Retina (tissue), 1 donor: ENCODE results near the gene DSCAM.
A peak's percentile ranks its signal among the peaks of the same experiment; 100 is the strongest.
"Not testable (repeated sequence)": the region's sequence is repeated elsewhere in the genome, so short reads cannot be mapped to it uniquely, and the experiment has no call there.

Experiments
- DNase-seq: peaks from one replicate; pipeline ENCODE4 v3.0.0-alpha.2; 2016

DSCAM gene

DNA sequence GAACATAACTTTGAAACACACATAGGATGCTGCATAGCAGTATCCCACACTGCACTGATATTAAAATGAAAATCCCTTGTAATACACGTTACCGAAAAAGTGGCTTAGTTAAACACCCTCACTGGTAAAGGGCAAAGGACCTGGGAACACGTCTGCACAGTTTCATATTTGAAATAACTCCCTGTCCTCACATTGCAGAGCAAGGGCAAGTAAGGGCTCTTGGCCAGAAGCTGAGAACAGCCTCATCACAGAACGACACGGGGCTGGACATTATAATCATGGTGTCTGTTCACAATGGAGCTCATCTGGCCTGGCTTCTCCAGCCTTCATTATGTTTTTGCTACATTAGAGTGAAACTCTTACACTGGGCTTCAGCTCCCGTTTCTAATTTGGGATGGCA is 772.8 kb downstream of the DSCAM start:
- DNase-seq = no peak

DNA sequence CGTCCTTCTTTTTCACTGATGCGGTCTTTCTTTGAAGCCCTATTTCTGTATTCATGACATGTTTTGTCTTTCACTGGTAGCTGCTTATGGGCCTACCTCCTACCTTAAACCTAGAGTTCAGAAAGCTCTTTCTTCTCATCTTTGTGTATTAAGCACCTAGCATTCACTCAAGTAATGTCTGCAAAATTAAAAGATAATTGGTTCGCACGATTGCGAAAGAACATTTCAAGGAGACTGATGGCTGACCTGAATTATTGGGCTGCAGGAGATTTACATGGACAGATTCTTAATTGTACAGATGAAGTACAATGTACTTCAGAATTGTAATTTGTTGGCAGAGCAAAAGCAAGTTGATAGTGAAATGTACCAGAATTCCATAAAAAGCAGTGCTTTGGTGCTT is 773.3 kb downstream of the DSCAM start:
- DNase-seq = no peak

DNA sequence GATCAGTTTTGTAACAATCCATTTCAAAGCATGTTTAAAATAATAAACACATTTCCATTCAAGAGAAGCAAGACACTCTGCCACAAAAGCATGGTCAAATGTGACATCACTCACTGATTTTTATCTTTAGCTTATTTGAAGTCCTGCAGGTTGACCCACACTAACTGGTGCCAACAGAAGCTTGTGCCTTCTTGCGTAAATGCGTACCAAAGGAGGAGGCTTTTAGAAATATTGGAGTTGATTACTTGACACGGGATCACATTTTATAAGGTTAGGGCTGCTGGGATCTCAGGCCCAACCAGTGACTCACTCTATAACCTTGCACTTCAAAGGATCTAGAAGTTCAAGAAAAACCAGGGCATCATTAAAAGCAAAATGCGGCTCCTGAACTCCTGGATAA is 776.1 kb downstream of the DSCAM start:
- no peak for DNase-seq

DNA sequence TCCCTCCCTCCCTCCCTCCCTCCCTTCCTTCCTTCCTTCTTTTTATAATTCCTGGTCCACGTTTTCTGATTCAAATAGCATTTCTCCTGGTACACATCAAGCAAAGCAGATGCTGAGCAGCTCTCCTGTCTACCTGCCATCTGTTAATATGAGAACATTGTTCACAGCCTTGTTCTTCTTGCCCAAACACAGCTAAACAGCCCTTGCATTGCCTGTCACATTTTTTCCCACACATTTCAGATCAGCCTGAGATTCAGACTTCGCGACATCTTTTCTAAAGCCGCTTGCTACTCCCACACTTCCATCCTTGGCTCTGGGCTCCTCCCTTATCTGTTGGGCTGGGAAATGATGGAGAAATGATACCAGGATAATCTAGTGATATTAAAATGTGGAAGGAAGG is 779.2 kb downstream of the DSCAM start:
- DNase-seq = no peak

DNA sequence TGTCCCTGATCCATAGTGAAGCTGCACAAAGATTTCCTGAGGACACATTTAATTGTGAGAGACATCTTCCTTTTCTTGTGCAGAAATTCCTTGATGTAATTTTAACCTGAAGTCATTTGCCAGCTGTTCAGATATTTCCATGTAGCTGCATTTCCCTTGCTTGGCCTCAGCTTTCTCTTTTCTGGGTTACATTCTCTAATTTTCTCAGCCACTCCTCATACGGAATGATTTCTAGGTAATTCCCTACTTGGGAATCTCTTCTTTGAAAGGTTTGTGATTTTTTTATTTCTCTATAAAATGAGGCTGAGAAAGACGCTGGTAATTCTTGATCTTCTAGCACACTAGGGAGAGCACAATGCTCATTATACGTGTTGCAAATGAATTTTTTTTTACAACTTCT is 780.7 kb downstream of the DSCAM start:
- no peak for DNase-seq

DNA sequence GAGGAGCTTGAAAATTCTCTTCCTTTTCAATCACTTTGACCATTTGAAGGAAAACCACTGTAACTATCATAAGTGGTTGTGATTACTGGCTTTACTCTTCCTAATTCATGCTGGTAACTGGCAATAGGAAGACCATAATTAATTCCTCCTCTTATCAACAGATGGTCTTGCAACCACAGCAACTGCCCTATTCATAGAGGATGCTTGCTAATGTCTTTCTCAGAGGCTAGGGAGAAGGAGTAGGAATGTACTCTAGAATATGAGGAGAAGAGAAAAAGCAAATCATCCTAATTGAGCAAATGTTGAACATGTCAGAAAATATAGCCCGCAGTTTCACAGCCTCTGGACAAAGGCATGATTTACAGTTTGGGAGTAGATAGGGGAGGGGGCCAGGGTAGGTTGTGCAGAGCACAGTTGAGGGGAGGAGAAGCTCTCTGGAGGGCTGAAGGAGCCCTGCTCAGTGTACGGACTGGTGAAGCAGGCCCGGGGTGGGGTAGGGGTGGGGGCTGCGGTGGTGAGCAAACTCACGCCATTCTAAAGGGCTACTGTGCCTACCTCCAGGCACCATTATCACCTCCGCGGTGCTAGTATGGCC is 786.8 kb downstream of the DSCAM start:
- no peak for DNase-seq

DNA sequence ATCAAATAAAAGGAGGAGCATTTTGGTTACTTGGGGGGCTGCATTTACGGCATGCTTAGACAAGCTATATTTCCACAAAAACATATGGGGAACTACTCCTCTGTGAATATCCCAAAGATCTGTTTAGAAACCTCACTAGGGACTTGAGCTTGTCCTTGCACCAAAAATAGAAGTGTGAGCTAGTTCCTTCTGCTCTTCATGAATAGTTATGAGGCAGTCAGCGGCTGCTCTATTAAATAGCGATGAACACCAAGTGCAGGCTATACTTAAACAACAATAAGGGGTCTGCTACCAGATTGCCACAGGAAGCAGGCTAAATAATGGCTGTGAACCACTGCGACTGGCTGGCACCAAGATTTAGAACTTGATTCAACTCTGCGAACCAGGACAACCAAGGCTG is 789.6 kb downstream of the DSCAM start:
- no peak for DNase-seq

DNA sequence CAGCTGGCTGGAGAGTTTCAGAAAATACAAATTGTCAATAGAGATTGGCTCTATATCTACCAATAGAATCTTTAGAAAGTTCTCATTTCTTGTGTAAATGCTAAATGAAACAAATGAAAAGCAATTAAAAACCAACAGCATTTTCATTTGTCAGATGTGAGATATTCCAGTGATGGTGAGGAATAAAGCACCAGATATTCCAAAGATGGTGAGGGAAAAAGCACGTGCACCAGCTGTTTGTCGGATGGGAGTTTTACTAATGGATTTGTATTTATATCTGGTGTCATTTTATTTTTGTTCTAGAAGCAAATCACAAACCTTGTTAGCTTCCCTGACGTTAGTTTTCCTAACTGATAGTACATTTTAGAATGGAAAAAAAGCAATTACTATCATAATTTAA is 790.9 kb downstream of the DSCAM start:
- DNase-seq = no peak

DNA sequence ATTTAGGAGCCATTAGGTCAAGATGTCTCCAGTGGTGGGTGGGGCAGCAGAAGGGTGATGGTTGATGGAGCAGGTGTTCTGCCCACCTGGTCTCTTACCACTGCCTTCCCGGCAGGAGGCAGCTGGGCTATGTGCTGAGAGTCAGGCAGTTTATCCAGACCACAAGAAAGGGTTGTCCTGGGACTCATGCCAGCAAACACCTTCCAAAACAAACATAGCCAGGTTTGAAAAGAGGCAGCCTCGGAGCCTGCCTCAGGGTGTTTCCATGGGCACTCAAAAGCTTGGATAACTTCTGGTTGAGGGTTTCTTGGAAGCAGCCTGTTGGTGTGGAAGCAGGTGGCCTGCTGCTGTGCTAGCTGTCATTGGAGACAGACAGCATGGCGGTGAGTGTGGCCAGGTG is 792.6 kb downstream of the DSCAM start:
- DNase-seq = no peak

DNA sequence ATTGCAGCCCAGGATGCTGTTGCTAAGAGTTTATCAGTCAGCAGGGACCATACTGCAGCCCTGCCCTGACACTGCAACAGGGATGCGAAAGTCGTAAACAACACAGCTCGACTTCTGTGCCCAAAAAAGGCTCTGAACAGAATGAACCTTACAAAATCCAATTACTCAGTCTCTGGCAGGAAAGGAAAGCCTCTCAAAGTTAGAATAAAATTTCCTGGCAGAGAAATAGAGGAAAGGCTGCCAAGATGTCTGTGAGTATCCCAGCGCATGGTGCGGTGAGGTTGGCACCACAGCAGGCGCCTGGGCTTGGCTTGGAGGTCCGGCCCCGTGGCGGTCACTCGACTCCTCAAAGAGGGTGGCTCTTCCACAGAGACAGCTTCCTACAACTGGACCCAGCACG is 794.0 kb downstream of the DSCAM start:
- no peak for DNase-seq

DNA sequence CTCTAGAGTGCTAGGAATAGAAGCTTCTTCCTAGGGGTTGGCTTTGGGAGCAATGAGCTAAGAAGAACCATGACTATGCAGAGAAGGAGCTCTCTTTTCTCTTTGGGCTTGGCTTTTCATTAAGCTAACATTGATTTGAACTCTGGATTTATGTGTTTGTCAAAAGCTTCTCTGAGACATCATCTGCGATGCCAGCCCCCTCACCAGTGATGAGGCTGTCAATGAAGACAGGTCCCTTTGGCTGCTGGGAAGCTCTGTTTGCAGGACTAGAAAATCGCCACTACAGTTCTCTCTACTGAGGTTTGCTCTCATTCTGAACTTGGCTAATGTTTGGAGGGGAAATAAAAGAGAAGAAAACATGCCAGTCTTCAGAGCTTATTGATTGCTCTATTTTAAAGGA is 794.7 kb downstream of the DSCAM start:
- no peak for DNase-seq

DNA sequence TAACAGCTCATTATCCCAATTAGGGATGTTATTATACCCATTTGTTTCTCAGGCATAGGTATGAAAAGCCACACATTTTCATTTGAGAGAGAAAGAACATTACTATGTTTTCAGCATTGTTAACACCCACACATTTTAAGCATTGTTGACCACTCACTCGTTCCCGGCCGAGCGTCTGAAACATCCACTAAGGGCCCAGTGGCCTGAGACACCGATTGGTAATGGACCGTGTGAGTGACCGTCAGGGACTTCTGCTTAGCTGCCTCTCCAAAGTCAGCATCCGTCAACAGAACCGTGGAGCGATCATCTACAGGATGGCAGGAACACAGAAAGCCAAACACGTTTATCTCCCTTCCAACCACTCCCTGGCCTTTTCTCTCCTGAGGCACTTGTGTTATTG is 795.2 kb downstream of the DSCAM start:
- DNase-seq = no peak

DNA sequence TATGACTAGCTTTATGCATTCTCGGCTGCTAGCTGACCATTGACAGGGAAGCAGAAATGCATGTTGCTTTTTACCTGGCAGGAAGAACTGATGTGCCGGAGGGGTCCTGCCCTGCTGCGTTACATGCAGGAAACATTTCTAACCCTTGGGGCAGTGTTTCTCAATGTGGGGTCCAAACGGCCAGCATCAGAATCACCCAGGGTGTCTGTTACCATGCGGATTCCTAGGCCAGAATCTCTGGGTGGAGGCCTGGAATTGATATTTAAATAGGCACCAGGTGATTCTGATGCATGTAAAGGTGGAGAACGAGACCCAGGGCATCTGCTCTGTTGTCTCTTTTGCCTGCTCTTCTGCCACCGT is 797.0 kb downstream of the DSCAM start:
- no peak for DNase-seq

DNA sequence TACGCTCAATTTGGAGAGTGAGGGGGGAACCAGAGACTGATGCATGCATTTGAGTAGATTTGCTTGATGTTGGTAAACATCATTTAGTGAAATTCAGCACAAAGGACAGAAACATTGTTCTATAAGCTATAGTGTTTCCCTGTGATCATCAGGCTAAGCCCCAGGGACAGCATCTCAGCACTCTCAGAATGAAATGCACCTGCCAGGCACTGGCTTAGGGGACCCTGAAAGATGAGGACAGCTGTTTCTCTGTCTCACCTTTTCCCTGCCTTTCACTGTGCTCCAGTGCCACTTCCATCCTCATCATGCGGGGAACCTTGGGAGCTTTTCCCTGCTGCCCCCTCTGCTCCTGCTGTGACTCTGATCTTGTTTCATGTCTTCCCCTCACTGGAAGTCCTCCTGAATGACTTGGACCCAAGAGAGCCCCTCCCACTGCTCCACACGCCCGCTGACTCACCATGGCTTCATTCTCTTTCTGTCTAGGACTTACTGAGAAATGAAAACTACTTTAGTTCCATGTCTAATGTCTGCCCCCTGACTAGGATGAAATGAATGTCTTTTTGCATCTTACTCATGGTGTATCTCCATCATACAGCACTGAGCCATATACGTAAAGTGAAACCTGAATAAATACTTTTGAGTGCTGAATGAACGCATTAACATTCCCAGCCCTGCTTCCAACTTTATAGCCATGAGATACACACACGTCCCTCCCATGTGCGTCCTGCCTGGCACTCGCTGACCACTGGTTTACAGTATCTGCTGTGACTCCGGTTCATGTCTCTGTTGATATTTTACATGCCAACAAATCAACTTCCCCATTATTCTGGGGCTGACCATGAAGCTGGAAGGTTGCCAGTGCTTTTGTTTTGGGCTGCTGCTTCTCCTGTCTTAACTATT is 797.7 kb downstream of the DSCAM start:
- peak; percentile 26 for DNase-seq

DNA sequence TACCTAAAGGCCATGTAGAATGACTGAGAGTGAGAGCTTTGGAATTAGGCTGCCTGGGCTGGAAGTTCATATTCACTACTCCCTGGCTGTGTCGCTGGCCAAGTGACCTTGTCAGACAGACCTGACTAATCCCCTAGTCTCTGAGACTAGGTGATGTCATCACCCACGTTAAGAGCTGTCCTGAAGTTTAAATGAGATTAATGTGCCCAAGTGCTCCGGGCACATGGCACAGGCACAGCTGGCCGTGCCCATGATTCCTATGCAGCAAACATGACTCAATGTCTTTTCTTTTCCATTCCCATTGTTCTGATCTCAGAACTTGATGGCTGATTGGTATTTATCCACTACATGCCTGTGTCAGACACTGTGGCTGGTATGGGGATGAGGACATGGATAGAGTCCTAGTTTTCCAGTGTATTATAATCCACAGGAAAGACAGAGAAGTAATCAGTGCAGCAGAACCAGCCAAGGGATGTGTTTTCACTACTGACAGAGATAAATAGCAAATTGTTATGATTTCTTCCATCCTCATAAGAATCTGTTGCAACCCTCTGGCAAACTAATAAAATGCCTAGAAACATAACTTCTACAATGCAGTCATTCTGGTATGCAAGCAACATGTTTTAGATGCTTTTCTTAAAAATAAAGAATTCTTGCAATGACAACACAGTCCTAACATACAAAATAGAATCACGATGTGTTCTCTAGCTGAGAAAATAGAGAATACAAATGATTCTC is 798.8 kb downstream of the DSCAM start:
- no peak for DNase-seq

DNA sequence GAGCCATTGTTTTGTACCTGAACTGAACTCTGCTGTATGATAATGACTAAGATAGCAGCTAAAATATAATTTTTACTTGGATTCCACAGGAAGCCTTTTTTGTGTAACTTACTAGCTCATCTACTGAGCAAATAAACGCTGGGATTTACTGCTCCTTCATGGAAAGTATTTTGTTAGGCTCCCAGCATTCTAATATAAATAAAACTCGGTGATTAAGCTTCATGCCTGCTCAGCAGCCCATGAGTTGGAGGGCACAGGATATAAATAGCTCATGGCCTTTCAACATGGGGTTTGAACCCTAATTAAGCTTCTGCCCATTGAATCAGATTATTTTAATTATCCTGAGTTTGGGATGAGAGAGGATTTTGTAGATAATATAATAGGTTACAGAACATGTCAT is 799.7 kb downstream of the DSCAM start:
- no peak for DNase-seq

DNA sequence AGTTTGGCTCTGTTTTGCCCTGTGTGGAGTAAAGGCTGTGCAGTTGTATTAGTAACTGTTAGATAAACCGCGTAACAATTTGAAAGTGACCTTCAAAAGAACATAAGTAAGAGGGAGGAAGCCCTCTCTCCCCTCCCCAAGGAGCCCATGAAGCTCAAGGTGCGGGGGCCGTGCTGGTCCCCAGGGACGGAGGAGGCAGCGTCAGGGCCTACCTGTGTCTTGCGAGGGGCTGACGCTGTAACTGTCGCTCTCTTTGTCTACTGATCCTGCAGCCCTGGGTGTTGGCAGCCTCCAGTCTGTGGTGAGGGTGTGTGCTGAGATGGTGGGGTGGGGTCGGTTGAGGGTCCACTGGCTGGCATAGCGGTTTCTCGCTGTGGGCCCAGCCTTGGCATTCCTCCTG is 803.1 kb downstream of the DSCAM start:
- DNase-seq = no peak

DNA sequence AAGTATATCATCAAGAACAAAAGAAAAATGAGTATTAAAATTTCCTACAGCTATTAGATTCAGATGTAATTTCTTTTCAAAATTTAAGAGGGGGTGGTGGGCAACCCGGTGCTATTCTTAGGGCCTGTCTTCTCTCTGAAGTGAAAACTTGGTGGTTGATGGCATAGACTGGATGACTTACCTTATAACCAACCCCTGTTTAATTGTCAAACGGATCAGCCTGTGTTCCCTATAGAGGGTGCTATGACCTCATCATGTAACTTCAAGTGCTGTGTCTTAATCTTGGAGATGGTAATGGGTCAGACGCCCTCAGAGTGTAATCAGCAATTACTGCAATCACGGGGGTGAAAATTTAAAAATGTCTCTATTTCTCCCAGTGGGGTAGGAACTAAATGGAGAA is 803.5 kb downstream of the DSCAM start:
- no peak for DNase-seq

DNA sequence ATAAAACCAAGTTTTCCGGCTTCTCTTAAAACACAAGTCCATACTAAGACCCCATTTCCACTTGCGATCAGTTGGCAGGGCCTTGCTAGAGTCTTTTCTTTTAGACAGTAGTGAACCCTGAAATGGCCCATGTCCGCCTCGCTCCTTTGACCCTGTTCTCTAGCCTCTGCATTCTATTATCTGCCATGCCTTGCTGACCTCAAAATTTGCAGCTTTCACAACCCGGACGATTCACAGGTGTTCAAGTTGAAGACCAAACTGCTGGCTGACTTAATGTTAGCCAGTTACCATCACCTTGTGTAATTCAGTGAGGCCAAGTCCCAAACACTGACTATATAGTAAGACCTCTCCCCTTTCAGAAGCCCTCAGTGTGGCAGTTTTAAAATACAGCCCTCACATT is 805.5 kb downstream of the DSCAM start:
- DNase-seq = no peak

DNA sequence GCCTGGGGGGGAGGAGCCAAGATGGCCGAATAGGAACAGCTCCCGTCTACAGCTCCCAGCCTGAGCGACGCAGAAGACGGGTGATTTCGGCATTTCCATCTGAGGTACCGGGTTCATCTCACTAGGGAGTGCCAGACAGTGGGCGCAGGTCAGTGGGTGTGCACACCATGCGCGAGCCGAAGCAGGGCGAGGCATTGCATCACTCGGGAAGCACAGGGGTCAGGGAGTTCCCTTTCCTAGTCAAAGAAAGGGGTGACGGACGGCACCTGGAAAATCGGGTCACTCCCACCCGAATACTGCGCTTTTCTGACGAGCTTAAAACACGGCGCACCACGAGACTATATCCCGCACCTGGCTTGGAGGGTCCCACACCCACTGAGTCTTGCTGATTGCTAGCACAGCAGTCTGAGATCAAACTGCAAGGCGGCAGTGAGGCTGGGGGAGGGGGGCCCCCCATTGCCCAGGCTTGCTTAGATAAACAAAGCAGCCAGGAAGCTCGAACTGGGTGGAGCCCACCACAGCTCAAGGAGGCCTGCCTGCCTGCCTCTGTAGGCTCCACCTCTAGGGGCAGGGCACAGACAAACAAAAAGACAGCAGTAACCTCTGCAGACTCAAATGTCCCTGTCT is 813.7 kb downstream of the DSCAM start:
- not testable (repeated sequence) for DNase-seq

DNA sequence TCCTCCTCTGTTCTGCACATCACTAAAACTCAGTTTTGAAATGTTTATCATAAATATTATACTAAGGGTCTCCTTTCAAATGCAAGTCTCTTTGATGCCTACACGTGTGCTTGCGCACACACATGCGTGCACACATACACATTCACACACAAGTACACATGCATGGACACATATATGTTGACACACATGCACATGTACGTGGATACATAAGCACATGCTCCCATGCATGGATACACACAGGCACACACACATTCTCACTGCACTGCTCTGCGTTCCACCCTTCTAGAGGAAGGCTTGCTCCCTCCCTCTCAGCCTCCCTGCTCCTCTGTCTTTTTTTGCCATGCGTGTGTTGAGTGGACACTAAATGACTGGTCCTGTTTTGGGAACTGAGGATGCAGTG is 817.1 kb downstream of the DSCAM start:
- DNase-seq = no peak

DNA sequence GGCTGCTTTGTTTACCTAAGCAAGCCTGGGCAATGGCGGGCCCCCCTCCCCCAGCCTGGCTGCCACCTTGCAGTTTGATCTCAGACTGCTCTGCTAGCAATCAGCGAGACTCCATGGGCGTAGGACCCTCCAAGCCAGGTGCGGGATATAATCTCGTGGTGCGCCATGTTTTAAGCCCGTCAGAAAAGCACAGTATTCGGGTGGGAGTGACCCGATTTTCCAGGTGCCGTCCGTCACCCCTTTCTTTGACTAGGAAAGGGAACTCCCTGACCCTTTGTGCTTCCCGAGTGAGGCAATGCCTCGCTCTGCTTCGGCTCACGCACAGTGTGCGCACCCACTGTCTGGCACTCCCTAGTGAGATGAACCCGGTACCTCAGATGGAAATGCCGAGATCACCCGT is 818.6 kb downstream of the DSCAM start:
- DNase-seq = not testable (repeated sequence)

DNA sequence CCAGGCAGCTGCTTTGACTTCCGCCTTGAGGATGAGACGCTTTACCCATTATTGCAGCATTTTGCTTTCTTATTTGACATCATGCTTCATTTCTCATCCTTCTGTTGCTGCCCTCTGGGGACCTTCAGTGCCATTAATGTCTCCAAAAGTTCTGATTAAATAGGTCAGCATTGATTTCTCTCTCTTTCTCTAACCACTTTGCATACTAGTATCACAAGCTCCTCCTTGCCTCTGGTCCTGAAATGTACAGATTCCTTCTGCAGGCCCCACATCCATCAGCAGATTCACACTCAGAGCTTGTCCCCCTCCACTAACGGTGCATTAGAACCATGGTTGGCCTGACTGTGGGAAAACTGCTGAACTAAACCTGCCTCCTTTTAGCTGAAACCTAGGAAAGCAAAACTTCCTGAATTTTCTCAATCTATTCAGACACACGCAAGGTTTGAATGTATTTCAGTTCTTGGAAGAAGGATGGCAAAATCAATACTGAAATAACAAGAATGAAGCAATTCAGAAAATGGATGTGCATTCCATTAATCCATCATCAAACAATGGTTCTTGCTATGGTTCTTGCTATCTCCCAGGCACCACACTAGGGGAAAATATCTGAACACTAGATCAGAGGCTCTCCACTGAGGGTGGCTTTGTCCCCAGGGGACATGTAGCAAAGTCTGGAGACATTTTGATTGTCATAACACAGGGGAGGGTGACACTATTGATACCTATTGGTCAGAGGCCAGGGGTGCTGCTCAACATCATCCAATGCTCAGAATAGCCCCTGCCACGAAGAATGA is 825.2 kb downstream of the DSCAM start:
- peak; percentile 28 for DNase-seq
